Vagina (tissue), 2 donors: ENCODE results near the gene AACS. TPM values are rescaled to one million over a fixed set of nuclear protein-coding genes. Genes with fewer than 3 reads are reported as not detected.
A peak's percentile ranks its signal among the peaks of the same experiment; 100 is the strongest.

Experiments used
- DNase-seq, 2 donors: peaks; one replicate each; pipeline ENCODE4 v3.0.0-alpha.2; 2017; ENCODE audit errors: extremely low spot score in 2 of 2
- H3K27ac ChIP-seq: fragments of 200-600 bp; sonication (generic); one replicate; pipeline ENCODE4 v1.5.1; 2019
- H3K27me3 ChIP-seq: fragments of 200-600 bp; sonication (generic); one replicate; pipeline ENCODE4 v1.5.1; 2019
- H3K36me3 ChIP-seq, 2 donors: fragments of 200-600 bp; sonication (generic); one replicate each; pipeline ENCODE4 v1.5.1; 2017 to 2019
- H3K4me1 ChIP-seq: fragments of 200-600 bp; sonication (generic); one replicate; pipeline ENCODE4 v1.5.1; 2019
- H3K4me3 ChIP-seq, 2 donors: fragments of 200-600 bp; sonication (generic); 1 replicate in 1 of 2; 2 replicates in 1 of 2; pipeline ENCODE4 v1.5.1; 2016 to 2019
- H3K9me3 ChIP-seq: fragments of 200-600 bp; sonication (generic); one replicate; pipeline ENCODE4 v1.5.1; 2019
- CTCF ChIP-seq, 3 experiments: fragments of 450-650 bp in 2 of 3; fragments of 200-600 bp in 1 of 3; sonication (generic) in 1 of 3; IDR thresholded peaks; one replicate each; pipeline ENCODE4 v1.5.1; 2017 to 2019; ENCODE audit warnings: antibody characterized with exemption in 3 of 3, mild to moderate bottlenecking in 2 of 3, moderate library complexity in 2 of 3
- POLR2A ChIP-seq, 2 donors: fragments of 450-650 bp; IDR thresholded peaks; one replicate each; pipeline ENCODE4 v1.6.1; 2017; ENCODE audit warnings: antibody characterized with exemption in 2 of 2, mild to moderate bottlenecking in 2 of 2, moderate library complexity in 2 of 2
- POLR2AphosphoS5 ChIP-seq, 2 donors: sonication (generic); formaldehyde crosslinking; IDR thresholded peaks; one replicate each; pipeline ENCODE4 v1.9.0; 2017; ENCODE audit warnings: antibody characterized with exemption in 2 of 2, mild to moderate bottlenecking in 2 of 2, low read depth in 1 of 2; ENCODE audit not compliant: insufficient read depth in 1 of 2
- intact Hi-C: fragments of 100-400 bp; cut with DNase I; formaldehyde crosslinking; loops from one replicate; pipeline ENCODE4 v1.15.1; 2023
- total RNA-seq: library from RNA; depleted of rRNA; stranded (reverse); fragments of >200 nt; gene quantifications from one replicate; pipeline ENCODE4 v1.2.3, GENCODE V29; 2016

The AACS gene
- total RNA-seq, 1 donor from 2014 or later: 22.3 TPM

- peak overlapping the region; percentile 40 to 62 for H3K4me3 ChIP-seq
- intact Hi-C loops: no loop called here
Observed at GRCh38 chr12:125049093-125049458, 16.2 kb upstream of the AACS start.

GRCh38 chr12:125050446-125050845 lies 14.8 kb upstream of the AACS start:
- no peaks in the 10 kb centered on the region for H3K4me1 ChIP-seq
- H3K27ac ChIP-seq: no peak overlapping the region
- no peaks in the 10 kb centered on the region for H3K9me3 ChIP-seq
- H3K27me3 ChIP-seq: no peaks in the 10 kb centered on the region
- no peak overlapping the region for H3K4me3 ChIP-seq
- TF ChIP-seq POLR2A (IDR thresholded peaks at IDR 0.05) (no peak), CTCF (IDR thresholded peaks at IDR 0.05) (no peak), POLR2AphosphoS5 (IDR thresholded peaks at IDR 0.05; ENCODE audit: insufficient read depth in 1 of 2, low read depth in 1 of 2) (no peak)
- intact Hi-C loops: no loop called here
- no peaks in the 10 kb centered on the region for H3K36me3 ChIP-seq
- DNase-seq: no peak

More at GRCh38 chr12:125049093-125049458, 16.2 kb upstream of the AACS start:
- no peaks in the 10 kb centered on the region for H3K4me1 ChIP-seq
- no peaks in the 10 kb centered on the region for H3K36me3 ChIP-seq
- H3K9me3 ChIP-seq: no peaks in the 10 kb centered on the region
- H3K27me3 ChIP-seq: no peaks in the 10 kb centered on the region
- no peak for DNase-seq
- H3K27ac ChIP-seq: no peak overlapping the region
- TF ChIP-seq POLR2A (IDR thresholded peaks at IDR 0.05) (no peak), POLR2AphosphoS5 (IDR thresholded peaks at IDR 0.05; ENCODE audit: insufficient read depth in 1 of 2, low read depth in 1 of 2) (no peak), CTCF (IDR thresholded peaks at IDR 0.05) (no peak)

GRCh38 chr12:125050868-125051267 lies 14.4 kb upstream of the AACS start:
- TF ChIP-seq CTCF (IDR thresholded peaks at IDR 0.05) (no peak), POLR2A (IDR thresholded peaks at IDR 0.05) (no peak), POLR2AphosphoS5 (IDR thresholded peaks at IDR 0.05; ENCODE audit: insufficient read depth in 1 of 2, low read depth in 1 of 2) (no peak)

GRCh38 chr12:125053821-125054220 lies 11.4 kb upstream of the AACS start:
- H3K4me1 ChIP-seq: no peaks in the 10 kb centered on the region
- intact Hi-C loops: no loop called here
- H3K9me3 ChIP-seq: no peaks in the 10 kb centered on the region
- no peak for DNase-seq
- TF ChIP-seq POLR2A (IDR thresholded peaks at IDR 0.05): no peak
- TF ChIP-seq CTCF (IDR thresholded peaks at IDR 0.05): no peak
- no peak for TF ChIP-seq POLR2AphosphoS5 (IDR thresholded peaks at IDR 0.05; ENCODE audit: insufficient read depth in 1 of 2, low read depth in 1 of 2)
- H3K4me3 ChIP-seq: no peak overlapping the region
- H3K27me3 ChIP-seq: no peaks in the 10 kb centered on the region
- H3K36me3 ChIP-seq: no peaks in the 10 kb centered on the region
- H3K27ac ChIP-seq: no peak overlapping the region

More at GRCh38 chr12:125050868-125051267, 14.4 kb upstream of the AACS start:
- no peak overlapping the region for H3K27ac ChIP-seq
- no peaks in the 10 kb centered on the region for H3K27me3 ChIP-seq
- DNase-seq: no peak
- H3K9me3 ChIP-seq: no peaks in the 10 kb centered on the region
- no peak overlapping the region for H3K4me3 ChIP-seq
- no peaks in the 10 kb centered on the region for H3K36me3 ChIP-seq
- intact Hi-C loops: no loop called here
- H3K4me1 ChIP-seq: no peaks in the 10 kb centered on the region

GRCh38 chr12:125055591-125055990 lies 9.6 kb upstream of the AACS start:
- H3K4me3 ChIP-seq: no peak overlapping the region
- no peaks in the 10 kb centered on the region for H3K36me3 ChIP-seq
- H3K27ac ChIP-seq: no peak overlapping the region
- H3K27me3 ChIP-seq: no peaks in the 10 kb centered on the region
- no peaks in the 10 kb centered on the region for H3K4me1 ChIP-seq
- intact Hi-C loops: no loop called here
- no peak for TF ChIP-seq POLR2AphosphoS5 (IDR thresholded peaks at IDR 0.05; ENCODE audit: insufficient read depth in 1 of 2, low read depth in 1 of 2)
- no peak for TF ChIP-seq POLR2A (IDR thresholded peaks at IDR 0.05)
- no peak for TF ChIP-seq CTCF (IDR thresholded peaks at IDR 0.05)
- H3K9me3 ChIP-seq: no peaks in the 10 kb centered on the region
- no peak for DNase-seq
